ENCODE results near the gene CACNB3.
"Not testable (repeated sequence)": the region's sequence is repeated elsewhere in the genome, so short reads cannot be mapped to it uniquely, and the experiment has no call there.

DNA sequence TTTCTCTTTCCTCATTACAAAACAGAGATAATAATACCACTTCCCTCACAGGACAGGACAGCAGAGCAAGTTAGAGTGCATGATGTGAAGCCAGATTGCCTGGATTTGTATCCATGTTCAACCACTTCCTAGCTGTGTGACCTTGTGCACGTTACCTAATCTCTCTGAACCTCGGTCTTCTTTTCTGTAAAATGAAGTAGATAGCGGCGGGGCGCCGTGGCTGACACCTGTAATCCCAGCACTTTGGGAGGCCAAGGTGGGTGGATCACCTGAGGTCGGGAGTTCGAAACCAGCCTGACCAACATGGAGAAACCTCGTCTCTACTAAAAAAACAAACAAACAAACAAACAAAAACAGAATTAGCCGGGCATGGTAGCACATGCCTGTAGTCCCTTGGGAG lies 36.6 kb downstream of the CACNB3 start:
- TF ChIP-seq, protein P1, sequence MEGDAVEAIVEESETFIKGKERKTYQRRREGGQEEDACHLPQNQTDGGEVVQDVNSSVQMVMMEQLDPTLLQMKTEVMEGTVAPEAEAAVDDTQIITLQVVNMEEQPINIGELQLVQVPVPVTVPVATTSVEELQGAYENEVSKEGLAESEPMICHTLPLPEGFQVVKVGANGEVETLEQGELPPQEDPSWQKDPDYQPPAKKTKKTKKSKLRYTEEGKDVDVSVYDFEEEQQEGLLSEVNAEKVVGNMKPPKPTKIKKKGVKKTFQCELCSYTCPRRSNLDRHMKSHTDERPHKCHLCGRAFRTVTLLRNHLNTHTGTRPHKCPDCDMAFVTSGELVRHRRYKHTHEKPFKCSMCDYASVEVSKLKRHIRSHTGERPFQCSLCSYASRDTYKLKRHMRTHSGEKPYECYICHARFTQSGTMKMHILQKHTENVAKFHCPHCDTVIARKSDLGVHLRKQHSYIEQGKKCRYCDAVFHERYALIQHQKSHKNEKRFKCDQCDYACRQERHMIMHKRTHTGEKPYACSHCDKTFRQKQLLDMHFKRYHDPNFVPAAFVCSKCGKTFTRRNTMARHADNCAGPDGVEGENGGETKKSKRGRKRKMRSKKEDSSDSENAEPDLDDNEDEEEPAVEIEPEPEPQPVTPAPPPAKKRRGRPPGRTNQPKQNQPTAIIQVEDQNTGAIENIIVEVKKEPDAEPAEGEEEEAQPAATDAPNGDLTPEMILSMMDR (IDR thresholded peaks at IDR 0.05; ENCODE audit: poor library complexity, severe bottlenecking), result not testable (repeated sequence)
- not testable (repeated sequence) for TF ChIP-seq EP300 (conservative IDR thresholded peaks at IDR 0.05; ENCODE audit: poor library complexity, severe bottlenecking); MXI1 (conservative IDR thresholded peaks at IDR 0.05; ENCODE audit: poor library complexity, severe bottlenecking); POLR2AphosphoS5 (IDR thresholded peaks at IDR 0.05); TAF1 (IDR thresholded peaks at IDR 0.05; ENCODE audit: low read depth); EZH2 (IDR thresholded peaks at IDR 0.05; ENCODE audit: borderline replicate concordance, insufficient read depth, low read length, poor library complexity, severe bottlenecking); SMC3 (conservative IDR thresholded peaks at IDR 0.05; ENCODE audit: poor library complexity)
- TF ChIP-seq, protein P2, sequence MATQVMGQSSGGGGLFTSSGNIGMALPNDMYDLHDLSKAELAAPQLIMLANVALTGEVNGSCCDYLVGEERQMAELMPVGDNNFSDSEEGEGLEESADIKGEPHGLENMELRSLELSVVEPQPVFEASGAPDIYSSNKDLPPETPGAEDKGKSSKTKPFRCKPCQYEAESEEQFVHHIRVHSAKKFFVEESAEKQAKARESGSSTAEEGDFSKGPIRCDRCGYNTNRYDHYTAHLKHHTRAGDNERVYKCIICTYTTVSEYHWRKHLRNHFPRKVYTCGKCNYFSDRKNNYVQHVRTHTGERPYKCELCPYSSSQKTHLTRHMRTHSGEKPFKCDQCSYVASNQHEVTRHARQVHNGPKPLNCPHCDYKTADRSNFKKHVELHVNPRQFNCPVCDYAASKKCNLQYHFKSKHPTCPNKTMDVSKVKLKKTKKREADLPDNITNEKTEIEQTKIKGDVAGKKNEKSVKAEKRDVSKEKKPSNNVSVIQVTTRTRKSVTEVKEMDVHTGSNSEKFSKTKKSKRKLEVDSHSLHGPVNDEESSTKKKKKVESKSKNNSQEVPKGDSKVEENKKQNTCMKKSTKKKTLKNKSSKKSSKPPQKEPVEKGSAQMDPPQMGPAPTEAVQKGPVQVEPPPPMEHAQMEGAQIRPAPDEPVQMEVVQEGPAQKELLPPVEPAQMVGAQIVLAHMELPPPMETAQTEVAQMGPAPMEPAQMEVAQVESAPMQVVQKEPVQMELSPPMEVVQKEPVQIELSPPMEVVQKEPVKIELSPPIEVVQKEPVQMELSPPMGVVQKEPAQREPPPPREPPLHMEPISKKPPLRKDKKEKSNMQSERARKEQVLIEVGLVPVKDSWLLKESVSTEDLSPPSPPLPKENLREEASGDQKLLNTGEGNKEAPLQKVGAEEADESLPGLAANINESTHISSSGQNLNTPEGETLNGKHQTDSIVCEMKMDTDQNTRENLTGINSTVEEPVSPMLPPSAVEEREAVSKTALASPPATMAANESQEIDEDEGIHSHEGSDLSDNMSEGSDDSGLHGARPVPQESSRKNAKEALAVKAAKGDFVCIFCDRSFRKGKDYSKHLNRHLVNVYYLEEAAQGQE (IDR thresholded peaks at IDR 0.05; ENCODE audit: borderline replicate concordance), result not testable (repeated sequence)

All from neural cell (in vitro differentiated cells).